Right lobe of liver (tissue), 4 donors: ENCODE results near the gene SLC26A8.

Experiments
- POLR2A ChIP-seq: fragments of 450-650 bp; IDR thresholded peaks from one replicate; pipeline ENCODE4 v1.6.1; 2017; ENCODE audit warnings: antibody characterized with exemption, mild to moderate bottlenecking
- TF ChIP-seq, protein P1 (sequence below), 4 donors: fragments of 200-600 bp in 3 of 4; fragments of 450-650 bp in 1 of 4; IDR thresholded peaks; one replicate each; pipeline versions ENCODE4 v1.5.1 to v1.8.0; 2016 to 2022; ENCODE audit warnings: antibody characterized with exemption in 4 of 4, mild to moderate bottlenecking in 2 of 4
- donor health status: DM: no; HTN: no; CAD: no.
- donor health status: DM: no; HTN: no; CAD: no.
- donor health status: DM: no; HTN: yes; CAD: no.

DNA sequence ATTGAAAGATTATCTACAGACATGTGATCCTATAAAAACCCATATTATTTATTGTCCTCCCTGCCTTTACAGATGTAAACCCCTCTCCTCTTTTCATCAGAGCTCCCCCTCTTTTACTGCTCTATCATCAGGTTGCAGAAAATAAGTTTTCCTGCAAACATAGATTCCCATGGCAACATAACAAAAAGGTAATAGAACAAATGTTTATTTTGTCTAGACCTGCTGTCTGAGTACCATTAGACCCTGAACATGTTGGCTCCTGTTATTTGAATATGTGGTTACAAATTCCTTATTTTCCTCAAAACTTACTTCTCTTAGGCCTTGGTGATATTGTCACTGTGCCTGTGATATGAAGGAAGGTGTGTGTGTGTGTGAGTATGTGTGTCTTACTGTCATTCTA lies 14.7 kb upstream of the SLC26A8 start:
- TF ChIP-seq POLR2A = no peak
- TF ChIP-seq, protein P1, sequence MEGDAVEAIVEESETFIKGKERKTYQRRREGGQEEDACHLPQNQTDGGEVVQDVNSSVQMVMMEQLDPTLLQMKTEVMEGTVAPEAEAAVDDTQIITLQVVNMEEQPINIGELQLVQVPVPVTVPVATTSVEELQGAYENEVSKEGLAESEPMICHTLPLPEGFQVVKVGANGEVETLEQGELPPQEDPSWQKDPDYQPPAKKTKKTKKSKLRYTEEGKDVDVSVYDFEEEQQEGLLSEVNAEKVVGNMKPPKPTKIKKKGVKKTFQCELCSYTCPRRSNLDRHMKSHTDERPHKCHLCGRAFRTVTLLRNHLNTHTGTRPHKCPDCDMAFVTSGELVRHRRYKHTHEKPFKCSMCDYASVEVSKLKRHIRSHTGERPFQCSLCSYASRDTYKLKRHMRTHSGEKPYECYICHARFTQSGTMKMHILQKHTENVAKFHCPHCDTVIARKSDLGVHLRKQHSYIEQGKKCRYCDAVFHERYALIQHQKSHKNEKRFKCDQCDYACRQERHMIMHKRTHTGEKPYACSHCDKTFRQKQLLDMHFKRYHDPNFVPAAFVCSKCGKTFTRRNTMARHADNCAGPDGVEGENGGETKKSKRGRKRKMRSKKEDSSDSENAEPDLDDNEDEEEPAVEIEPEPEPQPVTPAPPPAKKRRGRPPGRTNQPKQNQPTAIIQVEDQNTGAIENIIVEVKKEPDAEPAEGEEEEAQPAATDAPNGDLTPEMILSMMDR (IDR thresholded peaks at IDR 0.05) = no peak
